ENCODE results near the gene AHCTF1. TPM values are rescaled to one million over a fixed set of nuclear protein-coding genes. Genes with fewer than 3 reads are reported as not detected.

Gene AHCTF1
- total and polyA plus RNA-seq, 9 of the 15 experiments (the other 6 are each of a cell fraction or from before 2014, with no cell fraction given), result 9.4 to 102 (median 47.6) TPM

DNA sequence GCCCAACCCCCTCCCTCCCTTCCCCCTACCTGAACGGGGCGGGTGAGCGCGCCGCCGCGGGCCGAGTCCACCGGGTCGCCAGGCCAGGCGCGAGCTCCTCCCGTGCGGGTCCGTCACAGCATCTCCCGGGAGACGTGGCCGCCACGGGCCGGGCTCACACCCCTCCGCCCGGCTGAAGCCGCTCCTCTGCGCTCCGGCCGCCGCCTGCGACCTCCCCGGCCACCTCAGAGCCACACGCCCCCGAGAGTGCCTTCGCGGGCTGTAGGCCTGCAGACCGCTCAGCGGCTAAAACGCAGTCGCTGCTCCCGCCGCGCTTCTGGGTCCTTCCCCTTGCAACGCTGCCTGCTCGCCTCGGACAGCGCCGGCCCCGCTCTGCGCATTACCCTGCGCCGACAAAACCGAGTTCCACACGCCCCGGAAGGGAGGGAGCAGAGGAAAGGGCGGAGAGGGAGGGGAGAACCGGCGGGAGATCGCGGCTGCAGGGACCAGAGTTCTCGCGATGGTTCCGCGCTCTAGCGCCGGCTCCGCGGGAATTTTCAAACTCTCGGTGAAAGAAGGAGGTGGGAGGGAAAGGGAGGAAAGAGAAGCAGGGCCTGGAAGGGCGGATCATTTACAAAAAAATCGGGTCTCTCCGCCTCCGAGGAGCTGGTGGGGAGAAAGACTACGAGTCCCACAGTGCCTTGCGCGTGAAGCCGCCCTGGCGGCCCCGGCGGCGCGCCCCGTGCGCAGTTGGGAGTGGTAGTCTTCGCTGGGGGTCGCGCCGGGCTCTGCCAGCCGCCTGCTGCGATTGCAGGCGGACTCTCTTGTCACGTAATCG, at the start of gene AHCTF1 (continued):
- TF ChIP-seq MEF2A (IDR thresholded peaks at IDR 0.05; ENCODE audit: control insufficient read depth, low read depth, low read length) (no peak), KDM1A (IDR thresholded peaks at IDR 0.05) (no peak), MECOM (CRISPR knock-in tag; IDR thresholded peaks at IDR 0.05) (no peak), CBFB (CRISPR knock-in tag; IDR thresholded peaks at IDR 0.05) (no peak), HIVEP1 (CRISPR knock-in tag; IDR thresholded peaks at IDR 0.05) (no peak), TRIM28 (IDR thresholded peaks at IDR 0.05) (0 out of 2 replicates have a peak, but pooled peaks have one; percentile 19), SRSF3 (IDR thresholded peaks at IDR 0.05; ENCODE audit: insufficient read depth, low read length) (no peak), SNIP1 (IDR thresholded peaks at IDR 0.05; ENCODE audit: low read depth) (no peak)
- TF ChIP-seq, protein P1, sequence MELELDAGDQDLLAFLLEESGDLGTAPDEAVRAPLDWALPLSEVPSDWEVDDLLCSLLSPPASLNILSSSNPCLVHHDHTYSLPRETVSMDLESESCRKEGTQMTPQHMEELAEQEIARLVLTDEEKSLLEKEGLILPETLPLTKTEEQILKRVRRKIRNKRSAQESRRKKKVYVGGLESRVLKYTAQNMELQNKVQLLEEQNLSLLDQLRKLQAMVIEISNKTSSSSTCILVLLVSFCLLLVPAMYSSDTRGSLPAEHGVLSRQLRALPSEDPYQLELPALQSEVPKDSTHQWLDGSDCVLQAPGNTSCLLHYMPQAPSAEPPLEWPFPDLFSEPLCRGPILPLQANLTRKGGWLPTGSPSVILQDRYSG (tag; conservative IDR thresholded peaks at IDR 0.05; ENCODE audit: low read depth), result no peak; the same call in 1 of the 2 replicates
- TF ChIP-seq, protein P2, sequence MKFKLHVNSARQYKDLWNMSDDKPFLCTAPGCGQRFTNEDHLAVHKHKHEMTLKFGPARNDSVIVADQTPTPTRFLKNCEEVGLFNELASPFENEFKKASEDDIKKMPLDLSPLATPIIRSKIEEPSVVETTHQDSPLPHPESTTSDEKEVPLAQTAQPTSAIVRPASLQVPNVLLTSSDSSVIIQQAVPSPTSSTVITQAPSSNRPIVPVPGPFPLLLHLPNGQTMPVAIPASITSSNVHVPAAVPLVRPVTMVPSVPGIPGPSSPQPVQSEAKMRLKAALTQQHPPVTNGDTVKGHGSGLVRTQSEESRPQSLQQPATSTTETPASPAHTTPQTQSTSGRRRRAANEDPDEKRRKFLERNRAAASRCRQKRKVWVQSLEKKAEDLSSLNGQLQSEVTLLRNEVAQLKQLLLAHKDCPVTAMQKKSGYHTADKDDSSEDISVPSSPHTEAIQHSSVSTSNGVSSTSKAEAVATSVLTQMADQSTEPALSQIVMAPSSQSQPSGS (CRISPR knock-in tag; IDR thresholded peaks at IDR 0.05), result no peak
- TF ChIP-seq, protein P3, sequence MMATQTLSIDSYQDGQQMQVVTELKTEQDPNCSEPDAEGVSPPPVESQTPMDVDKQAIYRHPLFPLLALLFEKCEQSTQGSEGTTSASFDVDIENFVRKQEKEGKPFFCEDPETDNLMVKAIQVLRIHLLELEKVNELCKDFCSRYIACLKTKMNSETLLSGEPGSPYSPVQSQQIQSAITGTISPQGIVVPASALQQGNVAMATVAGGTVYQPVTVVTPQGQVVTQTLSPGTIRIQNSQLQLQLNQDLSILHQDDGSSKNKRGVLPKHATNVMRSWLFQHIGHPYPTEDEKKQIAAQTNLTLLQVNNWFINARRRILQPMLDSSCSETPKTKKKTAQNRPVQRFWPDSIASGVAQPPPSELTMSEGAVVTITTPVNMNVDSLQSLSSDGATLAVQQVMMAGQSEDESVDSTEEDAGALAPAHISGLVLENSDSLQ (IDR thresholded peaks at IDR 0.05), result no peak
- TF ChIP-seq, protein P4, sequence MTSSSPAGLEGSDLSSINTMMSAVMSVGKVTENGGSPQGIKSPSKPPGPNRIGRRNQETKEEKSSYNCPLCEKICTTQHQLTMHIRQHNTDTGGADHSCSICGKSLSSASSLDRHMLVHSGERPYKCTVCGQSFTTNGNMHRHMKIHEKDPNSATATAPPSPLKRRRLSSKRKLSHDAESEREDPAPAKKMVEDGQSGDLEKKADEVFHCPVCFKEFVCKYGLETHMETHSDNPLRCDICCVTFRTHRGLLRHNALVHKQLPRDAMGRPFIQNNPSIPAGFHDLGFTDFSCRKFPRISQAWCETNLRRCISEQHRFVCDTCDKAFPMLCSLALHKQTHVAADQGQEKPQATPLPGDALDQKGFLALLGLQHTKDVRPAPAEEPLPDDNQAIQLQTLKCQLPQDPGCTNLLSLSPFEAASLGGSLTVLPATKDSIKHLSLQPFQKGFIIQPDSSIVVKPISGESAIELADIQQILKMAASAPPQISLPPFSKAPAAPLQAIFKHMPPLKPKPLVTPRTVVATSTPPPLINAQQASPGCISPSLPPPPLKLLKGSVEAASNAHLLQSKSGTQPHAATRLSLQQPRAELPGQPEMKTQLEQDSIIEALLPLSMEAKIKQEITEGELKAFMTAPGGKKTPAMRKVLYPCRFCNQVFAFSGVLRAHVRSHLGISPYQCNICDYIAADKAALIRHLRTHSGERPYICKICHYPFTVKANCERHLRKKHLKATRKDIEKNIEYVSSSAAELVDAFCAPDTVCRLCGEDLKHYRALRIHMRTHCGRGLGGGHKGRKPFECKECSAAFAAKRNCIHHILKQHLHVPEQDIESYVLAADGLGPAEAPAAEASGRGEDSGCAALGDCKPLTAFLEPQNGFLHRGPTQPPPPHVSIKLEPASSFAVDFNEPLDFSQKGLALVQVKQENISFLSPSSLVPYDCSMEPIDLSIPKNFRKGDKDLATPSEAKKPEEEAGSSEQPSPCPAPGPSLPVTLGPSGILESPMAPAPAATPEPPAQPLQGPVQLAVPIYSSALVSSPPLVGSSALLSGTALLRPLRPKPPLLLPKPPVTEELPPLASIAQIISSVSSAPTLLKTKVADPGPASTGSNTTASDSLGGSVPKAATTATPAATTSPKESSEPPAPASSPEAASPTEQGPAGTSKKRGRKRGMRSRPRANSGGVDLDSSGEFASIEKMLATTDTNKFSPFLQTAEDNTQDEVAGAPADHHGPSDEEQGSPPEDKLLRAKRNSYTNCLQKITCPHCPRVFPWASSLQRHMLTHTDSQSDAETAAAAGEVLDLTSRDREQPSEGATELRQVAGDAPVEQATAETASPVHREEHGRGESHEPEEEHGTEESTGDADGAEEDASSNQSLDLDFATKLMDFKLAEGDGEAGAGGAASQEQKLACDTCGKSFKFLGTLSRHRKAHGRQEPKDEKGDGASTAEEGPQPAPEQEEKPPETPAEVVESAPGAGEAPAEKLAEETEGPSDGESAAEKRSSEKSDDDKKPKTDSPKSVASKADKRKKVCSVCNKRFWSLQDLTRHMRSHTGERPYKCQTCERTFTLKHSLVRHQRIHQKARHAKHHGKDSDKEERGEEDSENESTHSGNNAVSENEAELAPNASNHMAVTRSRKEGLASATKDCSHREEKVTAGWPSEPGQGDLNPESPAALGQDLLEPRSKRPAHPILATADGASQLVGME (CRISPR knock-in tag; IDR thresholded peaks at IDR 0.05), result peak; percentile 75; the same call in 1 of the 2 replicates
- TF ChIP-seq, protein P5, sequence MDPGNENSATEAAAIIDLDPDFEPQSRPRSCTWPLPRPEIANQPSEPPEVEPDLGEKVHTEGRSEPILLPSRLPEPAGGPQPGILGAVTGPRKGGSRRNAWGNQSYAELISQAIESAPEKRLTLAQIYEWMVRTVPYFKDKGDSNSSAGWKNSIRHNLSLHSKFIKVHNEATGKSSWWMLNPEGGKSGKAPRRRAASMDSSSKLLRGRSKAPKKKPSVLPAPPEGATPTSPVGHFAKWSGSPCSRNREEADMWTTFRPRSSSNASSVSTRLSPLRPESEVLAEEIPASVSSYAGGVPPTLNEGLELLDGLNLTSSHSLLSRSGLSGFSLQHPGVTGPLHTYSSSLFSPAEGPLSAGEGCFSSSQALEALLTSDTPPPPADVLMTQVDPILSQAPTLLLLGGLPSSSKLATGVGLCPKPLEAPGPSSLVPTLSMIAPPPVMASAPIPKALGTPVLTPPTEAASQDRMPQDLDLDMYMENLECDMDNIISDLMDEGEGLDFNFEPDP (CRISPR knock-in tag; IDR thresholded peaks at IDR 0.05), result no peak
- TF ChIP-seq, protein P6, sequence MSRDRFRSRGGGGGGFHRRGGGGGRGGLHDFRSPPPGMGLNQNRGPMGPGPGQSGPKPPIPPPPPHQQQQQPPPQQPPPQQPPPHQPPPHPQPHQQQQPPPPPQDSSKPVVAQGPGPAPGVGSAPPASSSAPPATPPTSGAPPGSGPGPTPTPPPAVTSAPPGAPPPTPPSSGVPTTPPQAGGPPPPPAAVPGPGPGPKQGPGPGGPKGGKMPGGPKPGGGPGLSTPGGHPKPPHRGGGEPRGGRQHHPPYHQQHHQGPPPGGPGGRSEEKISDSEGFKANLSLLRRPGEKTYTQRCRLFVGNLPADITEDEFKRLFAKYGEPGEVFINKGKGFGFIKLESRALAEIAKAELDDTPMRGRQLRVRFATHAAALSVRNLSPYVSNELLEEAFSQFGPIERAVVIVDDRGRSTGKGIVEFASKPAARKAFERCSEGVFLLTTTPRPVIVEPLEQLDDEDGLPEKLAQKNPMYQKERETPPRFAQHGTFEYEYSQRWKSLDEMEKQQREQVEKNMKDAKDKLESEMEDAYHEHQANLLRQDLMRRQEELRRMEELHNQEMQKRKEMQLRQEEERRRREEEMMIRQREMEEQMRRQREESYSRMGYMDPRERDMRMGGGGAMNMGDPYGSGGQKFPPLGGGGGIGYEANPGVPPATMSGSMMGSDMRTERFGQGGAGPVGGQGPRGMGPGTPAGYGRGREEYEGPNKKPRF (IDR thresholded peaks at IDR 0.05; ENCODE audit: low read depth, low read length), result no peak

All from K562 (cell line).